ENCODE results near the gene TCP11L1. TPM values are rescaled to one million over a fixed set of nuclear protein-coding genes. Genes with fewer than 3 reads are reported as not detected.

The TCP11L1 gene
- total and polyA plus RNA-seq, 8 donors: 2.5 to 46.1 (median 24.5) TPM

- H3K36me3 ChIP-seq: peaks cover 23 to 77% (median 73%) of the 10 kb centered on the region in 4 donors
- 93 to 100% (median 96%) methylated on average over 3 of the region's 3 CpGs for WGBS, 5 donors
- TF ChIP-seq EP300 (IDR thresholded peaks at IDR 0.05) (no peak), POLR2A (IDR thresholded peaks at IDR 0.05) (no peak), POLR2AphosphoS5 (IDR thresholded peaks at IDR 0.05) (no peak)
- TF ChIP-seq, protein P1, sequence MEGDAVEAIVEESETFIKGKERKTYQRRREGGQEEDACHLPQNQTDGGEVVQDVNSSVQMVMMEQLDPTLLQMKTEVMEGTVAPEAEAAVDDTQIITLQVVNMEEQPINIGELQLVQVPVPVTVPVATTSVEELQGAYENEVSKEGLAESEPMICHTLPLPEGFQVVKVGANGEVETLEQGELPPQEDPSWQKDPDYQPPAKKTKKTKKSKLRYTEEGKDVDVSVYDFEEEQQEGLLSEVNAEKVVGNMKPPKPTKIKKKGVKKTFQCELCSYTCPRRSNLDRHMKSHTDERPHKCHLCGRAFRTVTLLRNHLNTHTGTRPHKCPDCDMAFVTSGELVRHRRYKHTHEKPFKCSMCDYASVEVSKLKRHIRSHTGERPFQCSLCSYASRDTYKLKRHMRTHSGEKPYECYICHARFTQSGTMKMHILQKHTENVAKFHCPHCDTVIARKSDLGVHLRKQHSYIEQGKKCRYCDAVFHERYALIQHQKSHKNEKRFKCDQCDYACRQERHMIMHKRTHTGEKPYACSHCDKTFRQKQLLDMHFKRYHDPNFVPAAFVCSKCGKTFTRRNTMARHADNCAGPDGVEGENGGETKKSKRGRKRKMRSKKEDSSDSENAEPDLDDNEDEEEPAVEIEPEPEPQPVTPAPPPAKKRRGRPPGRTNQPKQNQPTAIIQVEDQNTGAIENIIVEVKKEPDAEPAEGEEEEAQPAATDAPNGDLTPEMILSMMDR (IDR thresholded peaks at IDR 0.05): no peak
- no peak overlapping the region for H3K4me3 ChIP-seq
- peaks cover 1 to 43% (median 22%) of the 10 kb centered on the region in 4 donors for H3K4me1 ChIP-seq
- H3K27ac ChIP-seq: peak overlapping the region in 2 of 5 donors; percentile 59 to 78
- DNase-seq: no peak
- no peaks in the 10 kb centered on the region for H3K9me3 ChIP-seq
- intact Hi-C loops (cut with DNase I; ENCODE audit: low total_unique reads): loop anchor here (10.0 kb wide), 1 partner anchor 245 kb away; no protein-coding TSS in a partner anchor
- no peaks in the 10 kb centered on the region for H3K27me3 ChIP-seq
These were observed 20.9 kb downstream of the TCP11L1 start for GRCh38 chr11:33060271-33060670.

DNA sequence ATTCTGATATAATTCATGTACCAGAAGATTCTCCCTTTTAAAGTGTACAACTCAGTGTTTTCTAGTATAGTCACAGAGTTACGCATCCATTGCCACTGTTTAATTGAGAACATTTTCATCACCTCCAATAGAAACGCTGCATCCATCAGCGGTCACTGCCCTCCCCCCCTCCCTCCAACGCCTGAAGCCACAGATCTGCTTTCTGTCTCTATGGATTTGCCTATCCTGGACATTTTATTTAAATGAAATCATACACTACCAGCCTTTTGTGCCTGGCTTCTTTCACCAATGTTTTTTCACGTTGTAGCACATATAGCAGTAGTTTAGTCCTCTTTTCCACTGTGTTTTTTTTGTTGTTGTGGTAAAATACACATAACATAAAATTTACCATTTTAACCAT, 22.8 kb downstream of the TCP11L1 start:
- intact Hi-C loops (cut with DNase I; ENCODE audit: low total_unique reads): loop anchor here (10.0 kb wide), 1 partner anchor 247 kb away; no protein-coding TSS in a partner anchor
- peak overlapping the region in 3 of 5 donors; percentile 54 to 78 (median 59) for H3K27ac ChIP-seq
- 75 to 86% (median 79%) methylated on average over 5 of the region's 5 CpGs for WGBS, 5 donors

GRCh38 chr11:33063326-33063881, 24.0 kb downstream of the TCP11L1 start:
- peak overlapping the region in 3 of 5 donors; percentile 42 to 71 (median 54) for H3K27ac ChIP-seq
- no peaks in the 10 kb centered on the region for H3K27me3 ChIP-seq
- peaks cover 4 to 48% (median 22%) of the 10 kb centered on the region in 4 donors for H3K4me1 ChIP-seq
- no peaks in the 10 kb centered on the region for H3K9me3 ChIP-seq
- H3K36me3 ChIP-seq: peaks cover 34 to 83% (median 77%) of the 10 kb centered on the region in 4 donors
- intact Hi-C loops (cut with DNase I; ENCODE audit: low total_unique reads): loop anchor here (10.0 kb wide), 1 partner anchor 249 kb away; no protein-coding TSS in a partner anchor
- no peak for DNase-seq
- WGBS, 5 donors: 50 to 70% (median 66%) methylated on average over 3 of the region's 3 CpGs
- TF ChIP-seq POLR2AphosphoS5 (IDR thresholded peaks at IDR 0.05) (no peak), POLR2A (IDR thresholded peaks at IDR 0.05) (no peak), EP300 (IDR thresholded peaks at IDR 0.05) (no peak)
- TF ChIP-seq, protein P1 (IDR thresholded peaks at IDR 0.05): no peak
- no peak overlapping the region for H3K4me3 ChIP-seq

More for the DNA sequence above, 22.8 kb downstream of the TCP11L1 start:
- peaks cover 4 to 48% (median 24%) of the 10 kb centered on the region in 4 donors for H3K4me1 ChIP-seq
- no peaks in the 10 kb centered on the region for H3K9me3 ChIP-seq
- H3K36me3 ChIP-seq: peaks cover 30 to 83% (median 75%) of the 10 kb centered on the region in 4 donors
- no peak overlapping the region for H3K4me3 ChIP-seq
- no peaks in the 10 kb centered on the region for H3K27me3 ChIP-seq
- peak in 1 of 2 donors; percentile 36 for DNase-seq
- TF ChIP-seq, protein P1 (IDR thresholded peaks at IDR 0.05): no peak
- TF ChIP-seq POLR2A (IDR thresholded peaks at IDR 0.05) (no peak), POLR2AphosphoS5 (IDR thresholded peaks at IDR 0.05) (no peak), EP300 (IDR thresholded peaks at IDR 0.05) (no peak)

DNA sequence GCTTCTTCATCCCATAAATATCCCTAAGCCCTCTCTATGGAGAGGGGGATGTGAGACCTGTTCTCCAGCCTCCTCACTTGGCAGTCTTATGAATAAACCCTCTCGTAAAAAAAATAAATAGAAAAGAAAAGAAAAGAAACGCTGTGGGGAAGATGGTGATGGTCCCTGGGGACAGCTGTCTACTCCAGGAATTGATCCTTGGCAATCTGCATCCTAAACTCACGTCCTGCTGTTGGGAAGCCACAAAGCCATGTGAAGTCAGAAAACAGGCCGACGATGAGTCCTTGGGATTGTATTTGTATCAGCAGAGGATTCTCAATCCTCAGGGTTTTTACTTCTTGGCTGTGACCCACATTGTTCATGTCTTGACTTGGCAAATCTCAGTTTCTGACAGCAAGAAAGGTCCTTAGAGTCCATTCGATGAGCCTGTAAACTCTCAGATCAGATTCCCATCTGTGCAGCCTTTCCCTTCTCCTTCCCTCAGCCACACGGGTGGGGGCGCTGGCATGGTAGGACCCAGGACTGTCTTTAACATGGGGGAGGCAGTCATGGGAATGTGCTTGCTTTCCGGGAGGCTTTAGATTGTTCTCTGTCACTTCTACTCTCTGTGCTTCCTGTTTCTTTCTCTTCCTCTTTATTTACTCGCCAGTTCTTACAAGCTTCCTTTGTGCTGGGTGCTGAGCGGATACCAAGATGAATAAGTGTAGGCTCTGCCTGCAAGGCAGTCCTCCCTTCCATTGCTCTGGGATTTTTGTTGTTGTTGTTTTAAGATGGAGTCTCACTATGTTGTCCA, 24.9 kb downstream of the TCP11L1 start:
- WGBS, 5 donors: 56 to 67% (median 61%) methylated on average over 11 of the region's 11 CpGs
- intact Hi-C loops (cut with DNase I; ENCODE audit: low total_unique reads): loop anchor here (10.0 kb wide), 1 partner anchor 249 kb away; no protein-coding TSS in a partner anchor
- Histone ChIP-seq H3K27me3 (no peaks in the 10 kb centered on the region), H3K9me3 (no peaks in the 10 kb centered on the region), H3K4me1 (peaks cover 4 to 48% (median 22%) of the 10 kb centered on the region in 4 donors), H3K36me3 (peaks cover 37 to 83% (median 77%) of the 10 kb centered on the region in 4 donors), H3K4me3 (no peak overlapping the region), H3K27ac (peak overlapping the region in 4 of 5 donors; percentile 31 to 71 (median 46))
- no peak for DNase-seq
- TF ChIP-seq EP300 (IDR thresholded peaks at IDR 0.05) (no peak), POLR2A (IDR thresholded peaks at IDR 0.05) (no peak), POLR2AphosphoS5 (IDR thresholded peaks at IDR 0.05) (no peak)
- TF ChIP-seq, protein P1 (IDR thresholded peaks at IDR 0.05): no peak
